ENCODE measurements around the gene LIPC.

Gene LIPC

GRCh38 chr15:58437531-58438105, 5.8 kb downstream of the LIPC start:
- no peak for DNase-seq

DNA sequence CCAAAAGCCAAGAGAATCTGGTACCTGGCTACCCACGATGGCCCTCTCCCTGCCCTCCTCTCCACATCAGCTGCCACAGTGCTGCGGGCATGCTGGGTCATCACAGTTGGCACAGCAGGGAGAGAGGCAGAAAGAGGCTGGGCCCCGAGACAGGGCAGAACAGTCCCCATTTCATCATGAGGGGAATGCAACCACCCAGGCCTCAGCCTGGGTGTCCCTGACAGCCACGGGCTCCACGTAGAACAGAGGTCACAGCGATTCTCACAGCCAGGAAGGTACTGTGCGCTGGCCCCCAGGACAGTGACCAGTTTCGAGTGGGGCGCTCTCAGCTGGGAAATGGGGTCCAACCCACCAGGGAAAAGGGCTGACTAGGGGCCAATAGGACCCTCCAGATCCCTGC, 6.3 kb downstream of the LIPC start:
- no peak for DNase-seq

- DNase-seq = no peak
Observed at GRCh38 chr15:58438956-58439355, 7.2 kb downstream of the LIPC start.

- DNase-seq = no peak
Observed at GRCh38 chr15:58440158-58440910, 8.5 kb downstream of the LIPC start.

DNA sequence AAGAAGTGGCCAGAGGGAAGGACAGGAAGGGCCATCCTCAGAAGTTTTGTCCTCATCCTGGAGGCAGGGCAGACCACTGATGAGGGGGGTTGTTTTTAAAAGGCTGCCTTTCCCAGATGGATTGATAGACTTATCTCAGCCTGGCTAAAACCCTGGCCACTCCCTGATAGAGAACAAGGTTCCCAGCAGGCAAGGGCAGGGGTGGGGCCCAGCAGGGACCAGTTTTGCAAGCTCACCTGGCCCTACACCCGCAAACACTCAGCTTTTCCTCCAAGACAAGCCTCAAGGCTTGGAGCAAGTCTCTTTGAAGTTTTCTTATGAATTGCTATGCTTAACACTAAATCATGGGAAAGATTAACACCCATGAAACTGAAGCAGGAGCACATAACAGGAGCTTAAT, 9.1 kb downstream of the LIPC start:
- no peak for DNase-seq

DNA sequence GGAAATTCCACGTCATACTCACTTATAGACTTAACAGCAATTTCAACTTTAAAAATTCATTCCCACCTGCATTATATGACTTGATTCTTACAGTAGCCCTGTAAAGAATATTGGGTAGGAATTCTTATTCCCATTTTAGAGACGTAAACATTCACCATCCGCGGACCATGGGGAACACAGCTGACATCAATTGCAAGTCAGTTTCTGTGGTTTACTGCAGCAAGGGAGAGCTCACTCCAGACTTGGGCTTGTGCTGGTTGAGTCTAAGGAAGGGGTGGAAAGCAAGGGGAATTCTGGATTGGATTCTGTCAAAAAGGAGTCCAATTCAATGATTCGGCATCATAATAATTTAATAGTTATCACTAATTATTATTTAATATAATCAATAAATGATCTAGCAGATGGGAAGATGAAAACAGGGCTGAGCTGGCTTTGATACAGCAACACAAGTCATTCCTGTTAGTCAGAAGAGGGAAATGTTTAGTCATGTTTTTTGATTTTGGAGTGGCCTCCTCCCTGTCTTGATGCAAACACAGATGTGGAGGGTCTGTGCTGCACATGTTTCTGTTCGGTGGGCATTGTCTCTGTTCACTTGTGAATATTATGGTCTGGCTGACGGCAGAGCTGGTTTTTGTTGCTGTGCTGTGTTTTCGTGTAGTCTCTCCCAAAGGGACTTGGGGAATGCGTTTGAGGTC, 9.7 kb downstream of the LIPC start:
- DNase-seq = no peak

DNA sequence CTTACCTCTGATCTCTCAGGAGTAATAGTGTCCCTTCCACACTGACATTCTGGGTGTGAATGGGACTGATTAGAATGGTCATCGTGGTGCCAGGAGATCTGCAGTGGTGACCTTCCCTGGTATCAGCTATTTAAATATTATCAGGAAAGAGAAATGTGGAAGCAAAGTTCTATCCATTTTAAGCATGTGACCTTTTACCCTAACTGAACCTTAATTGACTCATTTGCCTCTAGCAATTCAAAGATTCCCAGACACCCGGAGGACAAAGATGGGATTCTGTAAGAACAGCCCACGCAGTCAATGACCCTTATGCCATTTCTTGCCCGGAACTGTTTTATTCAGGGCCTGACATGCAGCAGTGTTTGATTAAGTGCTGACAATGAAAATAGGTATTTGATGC, 10.3 kb downstream of the LIPC start:
- no peak for DNase-seq

- DNase-seq = no peak
Observed at GRCh38 chr15:58443308-58443707, 11.5 kb downstream of the LIPC start.

DNA sequence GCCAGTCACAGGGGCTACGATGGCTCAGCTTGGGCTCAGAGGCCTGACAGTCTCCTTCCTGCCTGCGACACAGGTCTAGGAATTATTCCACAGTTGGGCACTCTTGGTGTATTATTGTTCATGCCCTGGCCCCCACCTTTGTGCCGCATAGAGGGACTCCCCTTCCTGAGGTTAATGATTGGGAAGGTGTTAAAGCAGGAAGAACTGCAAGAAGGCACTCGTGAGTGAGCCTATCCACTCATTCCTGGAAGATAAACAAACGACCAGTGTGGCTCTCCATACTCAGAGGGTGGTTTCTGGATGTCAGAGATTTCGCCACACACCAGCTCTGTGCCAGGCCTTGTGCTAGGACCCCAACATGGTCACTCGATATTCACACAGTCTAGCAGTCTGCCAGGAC, 12.3 kb downstream of the LIPC start:
- no peak for DNase-seq

GRCh38 chr15:58444658-58445332, 13.0 kb downstream of the LIPC start:
- no peak for DNase-seq

GRCh38 chr15:58445865-58446264, 14.1 kb downstream of the LIPC start:
- DNase-seq = no peak

DNA sequence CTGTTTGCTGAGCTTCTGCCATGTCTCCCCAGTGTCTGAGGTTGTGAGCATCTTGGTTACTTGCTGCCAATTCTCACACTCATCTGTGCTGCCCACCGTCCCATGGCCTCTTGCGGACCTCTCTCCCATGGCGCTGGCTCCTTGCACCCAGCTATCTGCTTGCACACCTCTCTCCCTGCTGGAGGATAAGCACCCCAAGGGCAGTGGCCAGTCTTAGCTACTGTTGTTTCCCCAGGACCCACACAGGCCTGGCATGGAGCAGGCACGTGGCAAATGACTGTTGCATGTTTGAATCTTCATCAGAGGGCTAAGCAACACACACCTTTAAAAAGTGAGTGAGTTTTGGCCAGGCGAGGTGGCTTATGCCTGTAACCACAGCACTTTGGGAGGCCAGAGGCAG, 14.7 kb downstream of the LIPC start:
- DNase-seq = no peak

- no peak for DNase-seq
Observed at GRCh38 chr15:58447271-58448010, 15.7 kb downstream of the LIPC start.

- DNase-seq = no peak
Observed at GRCh38 chr15:58448331-58448730, 16.5 kb downstream of the LIPC start.

DNA sequence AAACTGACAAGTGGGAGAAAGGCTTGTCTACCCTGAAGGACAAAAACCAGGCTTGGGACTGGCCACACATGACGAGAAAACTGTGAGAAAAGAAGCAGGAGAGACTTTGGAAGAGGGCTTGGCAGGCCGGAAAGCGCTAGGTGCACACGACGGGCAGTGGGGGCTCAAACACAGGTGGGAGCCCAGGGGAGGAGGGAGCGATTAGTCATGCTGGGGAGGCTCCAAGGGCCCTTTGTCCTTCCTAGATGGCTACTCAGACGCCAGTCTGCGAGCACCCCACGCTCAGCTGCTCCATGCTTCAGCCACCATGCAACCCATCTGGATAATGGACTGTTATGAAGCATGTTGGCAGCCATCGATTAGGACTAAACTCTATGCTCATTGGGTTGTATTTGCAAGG, 17.1 kb downstream of the LIPC start:
- no peak for DNase-seq

- DNase-seq = no peak
Observed at GRCh38 chr15:58451826-58452225, 20.0 kb downstream of the LIPC start.

- no peak for DNase-seq
Observed at GRCh38 chr15:58452775-58453174, 21.0 kb downstream of the LIPC start.

DNA sequence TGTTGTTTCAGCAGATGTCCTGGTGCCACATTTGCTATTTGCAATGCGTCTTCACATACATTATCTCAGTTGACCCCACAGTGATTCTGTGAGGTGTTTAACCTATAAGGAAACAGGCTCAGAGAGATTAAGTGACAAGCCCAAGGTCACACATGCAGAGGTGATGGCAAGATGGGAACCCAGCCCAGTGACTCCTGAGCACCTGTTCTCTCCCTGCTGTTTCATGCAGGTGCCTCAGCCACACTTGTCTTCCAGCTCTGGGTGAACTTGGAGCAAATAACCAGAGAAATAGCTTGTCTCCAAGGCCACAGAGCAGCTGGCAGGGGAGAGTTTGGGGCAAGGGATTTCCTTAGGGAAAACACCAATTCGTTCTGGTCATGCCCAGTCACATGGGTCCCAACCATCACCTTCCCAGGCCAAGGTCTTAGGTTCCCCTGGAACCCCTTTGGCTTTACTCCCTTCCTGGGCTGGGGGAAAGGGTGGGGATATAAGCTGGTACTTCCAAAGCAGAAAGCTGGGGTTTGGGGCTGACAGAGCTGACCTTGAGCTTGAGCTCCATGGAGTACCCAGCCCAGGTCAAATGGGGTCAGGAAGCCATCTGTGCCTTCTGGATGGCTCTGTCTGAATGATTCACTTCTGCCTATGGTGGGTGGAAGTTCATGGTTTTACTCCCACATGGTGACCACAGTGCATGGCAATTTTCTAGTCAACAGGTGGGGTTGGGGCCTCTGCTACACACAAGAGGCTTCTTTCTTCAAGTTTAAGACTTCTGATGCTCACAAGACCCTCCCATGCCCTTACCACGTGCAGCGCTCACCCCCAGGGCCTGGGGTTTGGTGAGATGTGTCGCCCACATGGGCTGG, 22.4 kb downstream of the LIPC start:
- no peak for DNase-seq

DNA sequence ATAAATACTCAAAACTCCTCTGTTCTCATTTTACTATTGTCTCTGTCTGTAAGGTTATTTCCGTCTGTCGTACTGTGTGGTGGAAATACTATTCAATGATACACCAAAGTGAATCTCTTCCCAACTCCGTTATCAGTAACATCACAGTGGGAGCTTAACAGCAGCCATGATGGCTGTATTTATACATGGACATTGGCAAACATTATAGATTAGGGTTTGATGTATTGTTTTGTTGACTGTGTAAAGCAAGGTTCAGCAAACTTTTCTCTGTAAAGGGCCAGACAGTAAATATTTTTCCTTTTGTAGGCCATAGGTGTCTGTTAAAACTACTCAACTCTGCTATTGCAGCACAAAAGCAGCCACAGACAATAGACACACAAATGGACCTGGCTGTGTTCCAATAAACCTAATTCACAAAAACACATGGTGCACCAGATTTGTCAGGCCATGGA, 23.2 kb downstream of the LIPC start:
- DNase-seq = no peak

DNA sequence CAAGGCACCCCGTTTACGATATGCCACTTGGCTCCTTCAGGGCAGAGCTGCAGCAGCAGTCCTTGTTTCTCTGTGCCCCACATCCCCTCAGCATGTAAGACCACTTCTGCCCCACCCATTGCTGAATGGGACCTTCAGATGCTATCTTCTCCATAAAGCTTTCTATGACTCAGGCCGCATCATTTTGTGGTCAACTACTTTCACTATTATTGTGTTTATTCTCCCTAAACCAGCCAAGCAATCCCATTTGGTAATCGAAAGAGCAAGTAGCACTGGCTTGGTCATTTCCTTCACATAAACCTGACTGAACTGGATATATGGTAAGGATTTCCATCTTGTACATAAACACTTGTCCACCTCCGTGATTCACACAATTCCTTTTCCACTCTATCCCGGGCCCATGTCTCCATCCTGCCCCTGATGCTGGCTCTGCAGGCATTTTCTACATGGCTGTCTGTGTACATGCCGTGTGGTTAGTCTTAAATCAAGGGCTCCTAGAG, 25.7 kb downstream of the LIPC start:
- no peak for DNase-seq

DNA sequence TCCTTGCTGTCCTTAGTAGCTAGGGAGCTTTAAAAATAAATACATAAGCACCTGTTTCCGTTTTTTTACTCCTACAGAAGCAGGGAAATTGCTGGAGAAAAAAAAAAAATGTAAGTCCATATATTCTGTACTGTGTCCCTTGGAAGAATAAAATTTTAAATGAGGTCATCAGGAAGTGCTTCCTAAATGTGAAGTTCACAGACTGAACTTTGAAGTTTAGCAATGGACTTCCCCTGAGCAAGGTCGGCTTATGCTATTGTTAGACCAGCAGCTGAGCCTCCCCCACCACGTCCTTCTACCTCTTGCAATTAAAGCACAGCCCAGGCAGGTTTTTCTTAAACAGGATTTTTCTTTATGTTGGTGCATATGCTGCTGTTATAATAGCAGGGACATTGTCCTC, 26.3 kb downstream of the LIPC start:
- no peak for DNase-seq

- DNase-seq = no peak
Observed at GRCh38 chr15:58459045-58459444, 27.3 kb downstream of the LIPC start.

Measured in midbrain (tissue), 1 donor.